ENCODE measurements around the gene MBNL1.

Gene MBNL1

DNA sequence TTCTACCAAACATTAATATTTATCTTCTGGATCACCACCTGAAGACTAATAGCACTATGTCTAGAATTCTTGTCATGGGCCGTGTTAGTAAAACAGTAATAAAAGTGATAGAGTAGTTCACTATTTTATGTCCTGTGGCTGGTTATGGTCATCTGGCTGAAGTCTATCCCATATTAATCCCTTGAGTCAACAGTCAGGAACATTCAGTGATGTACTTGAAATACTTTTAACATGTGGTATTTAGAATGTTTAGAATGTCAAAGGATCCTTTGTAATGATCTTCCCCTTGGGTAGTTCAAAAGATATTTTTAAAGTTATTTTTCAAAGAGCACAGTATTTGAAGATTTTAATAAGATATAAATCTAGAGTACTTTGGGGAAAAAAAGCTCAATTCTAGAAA lies 117.0 kb downstream of the MBNL1 start:
- no peak for DNase-seq (ENCODE audit: low spot score)
- TF ChIP-seq, protein P1, sequence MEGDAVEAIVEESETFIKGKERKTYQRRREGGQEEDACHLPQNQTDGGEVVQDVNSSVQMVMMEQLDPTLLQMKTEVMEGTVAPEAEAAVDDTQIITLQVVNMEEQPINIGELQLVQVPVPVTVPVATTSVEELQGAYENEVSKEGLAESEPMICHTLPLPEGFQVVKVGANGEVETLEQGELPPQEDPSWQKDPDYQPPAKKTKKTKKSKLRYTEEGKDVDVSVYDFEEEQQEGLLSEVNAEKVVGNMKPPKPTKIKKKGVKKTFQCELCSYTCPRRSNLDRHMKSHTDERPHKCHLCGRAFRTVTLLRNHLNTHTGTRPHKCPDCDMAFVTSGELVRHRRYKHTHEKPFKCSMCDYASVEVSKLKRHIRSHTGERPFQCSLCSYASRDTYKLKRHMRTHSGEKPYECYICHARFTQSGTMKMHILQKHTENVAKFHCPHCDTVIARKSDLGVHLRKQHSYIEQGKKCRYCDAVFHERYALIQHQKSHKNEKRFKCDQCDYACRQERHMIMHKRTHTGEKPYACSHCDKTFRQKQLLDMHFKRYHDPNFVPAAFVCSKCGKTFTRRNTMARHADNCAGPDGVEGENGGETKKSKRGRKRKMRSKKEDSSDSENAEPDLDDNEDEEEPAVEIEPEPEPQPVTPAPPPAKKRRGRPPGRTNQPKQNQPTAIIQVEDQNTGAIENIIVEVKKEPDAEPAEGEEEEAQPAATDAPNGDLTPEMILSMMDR (IDR thresholded peaks at IDR 0.05; ENCODE audit: extremely low read depth, missing control alignments), result no peak

DNA sequence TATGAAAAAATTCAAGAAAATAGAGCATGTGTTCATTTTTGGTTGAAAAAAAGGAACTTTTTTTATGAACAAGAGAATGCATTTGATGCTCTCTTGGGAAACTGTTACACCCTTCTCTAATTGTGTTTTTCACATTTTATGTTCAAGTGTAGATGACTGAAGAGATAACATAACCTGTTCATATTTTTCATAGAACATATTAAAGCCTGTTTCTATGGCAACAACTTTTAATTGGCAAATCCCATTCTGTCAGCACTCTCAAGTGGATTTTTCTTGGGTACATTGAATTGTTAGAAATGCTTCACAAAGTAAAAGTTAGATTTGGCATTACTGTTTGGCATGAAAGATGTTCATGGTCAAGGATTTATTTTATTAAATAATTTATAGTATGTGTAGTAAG lies 117.5 kb downstream of the MBNL1 start:
- DNase-seq (ENCODE audit: low spot score), result no peak
- TF ChIP-seq, protein P1 (IDR thresholded peaks at IDR 0.05; ENCODE audit: extremely low read depth, missing control alignments), result no peak

DNA sequence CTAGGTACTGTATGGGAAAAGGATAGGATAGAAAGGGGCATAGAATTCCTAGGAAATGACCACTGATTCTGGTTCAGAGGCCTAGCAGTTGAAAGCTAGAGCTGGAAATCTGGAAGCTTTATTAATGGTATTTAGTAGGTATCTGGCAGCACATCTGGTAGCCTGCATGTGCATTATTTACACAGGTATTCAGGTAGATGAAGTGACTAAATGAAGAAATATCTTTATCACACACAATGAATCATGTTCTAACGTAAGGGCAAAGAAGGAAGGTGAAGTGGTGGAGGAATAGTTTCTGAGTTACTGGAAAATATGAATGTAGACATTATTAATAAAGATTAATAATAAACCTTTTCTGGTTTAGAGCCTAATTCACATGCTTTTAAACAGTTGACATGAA lies 119.9 kb downstream of the MBNL1 start:
- no peak for DNase-seq (ENCODE audit: low spot score)
- TF ChIP-seq, protein P1 (IDR thresholded peaks at IDR 0.05; ENCODE audit: extremely low read depth, missing control alignments), result no peak

GRCh38 chr3:152389316-152389934 lies 120.7 kb downstream of the MBNL1 start:
- DNase-seq (ENCODE audit: low spot score), result no peak
- TF ChIP-seq, protein P1 (IDR thresholded peaks at IDR 0.05; ENCODE audit: extremely low read depth, missing control alignments), result no peak

DNA sequence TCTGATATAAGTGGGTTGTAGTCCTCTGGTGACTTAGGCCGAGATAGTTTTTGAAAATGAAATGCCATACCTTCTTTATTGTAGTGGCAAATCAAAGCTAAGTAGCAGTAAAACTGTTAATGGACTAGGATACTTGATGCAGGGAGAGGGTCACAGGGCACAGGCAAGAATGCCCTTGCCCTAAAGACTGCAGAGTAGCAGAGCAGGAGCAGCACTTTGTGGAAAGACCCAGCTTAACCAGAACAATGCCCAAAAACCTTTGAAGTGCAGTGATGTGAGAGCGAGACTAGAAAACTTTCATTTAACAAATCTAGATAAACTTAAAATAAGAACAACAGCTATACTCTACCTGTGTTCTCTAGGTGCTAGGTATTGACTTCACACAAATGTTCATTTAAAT lies 121.9 kb downstream of the MBNL1 start:
- DNase-seq (ENCODE audit: low spot score), result no peak
- TF ChIP-seq, protein P1 (IDR thresholded peaks at IDR 0.05; ENCODE audit: extremely low read depth, missing control alignments), result no peak

GRCh38 chr3:152391671-152392070 lies 122.9 kb downstream of the MBNL1 start:
- TF ChIP-seq, protein P1 (IDR thresholded peaks at IDR 0.05; ENCODE audit: extremely low read depth, missing control alignments), result no peak
- DNase-seq (ENCODE audit: low spot score), result no peak

DNA sequence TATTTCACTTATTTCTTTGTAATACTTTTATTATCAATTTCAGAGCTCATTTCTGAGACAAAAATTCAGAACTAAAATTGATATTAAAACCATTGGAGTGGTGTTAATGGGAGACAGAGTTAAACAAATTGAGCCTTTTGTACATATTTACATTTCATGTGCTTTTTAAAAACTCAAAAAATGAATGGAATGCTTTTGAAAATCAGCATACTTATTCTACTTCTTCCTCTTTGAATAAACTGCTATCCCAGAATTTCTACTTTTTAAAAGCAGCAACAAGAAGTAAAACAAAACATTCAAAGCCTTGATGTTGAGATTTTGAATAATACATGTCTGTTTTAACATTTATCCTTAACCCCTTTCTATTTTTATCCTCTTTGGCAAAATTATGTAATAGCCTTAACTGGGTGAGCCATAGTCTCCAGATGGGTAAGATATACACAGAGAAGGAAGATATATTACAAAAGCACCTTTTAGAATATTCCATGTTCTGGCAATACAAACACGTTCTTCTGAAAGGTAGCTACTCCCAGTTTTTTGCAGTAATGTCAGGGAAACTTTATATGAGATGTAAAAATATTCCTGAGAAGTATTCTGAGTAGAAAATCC lies 123.6 kb downstream of the MBNL1 start:
- TF ChIP-seq, protein P1 (IDR thresholded peaks at IDR 0.05; ENCODE audit: extremely low read depth, missing control alignments), result no peak
- no peak for DNase-seq (ENCODE audit: low spot score)
